GM21528 (cell line): ENCODE data around the gene SERPINB10.
"Not testable (repeated sequence)": the region's sequence is repeated elsewhere in the genome, so short reads cannot be mapped to it uniquely, and the experiment has no call there.

Experiments used
- ATAC-seq: cut with Tn5 transposase; IDR thresholded peaks from one replicate; pipeline ENCODE4 v1.9.1; 2021; ENCODE audit warnings: mild to moderate bottlenecking, moderate library complexity; ENCODE audit not compliant: unreplicated experiment, low FRiP score

Gene SERPINB10

GRCh38 chr18:63890237-63890949 is 17.4 kb upstream of the SERPINB10 start:
- no peak for ATAC-seq

GRCh38 chr18:63890950-63891304 is 16.8 kb upstream of the SERPINB10 start:
- ATAC-seq: no peak

- ATAC-seq: no peak
These were observed 15.2 kb upstream of the SERPINB10 start for GRCh38 chr18:63892566-63892965.

GRCh38 chr18:63894106-63894772 is 13.5 kb upstream of the SERPINB10 start:
- ATAC-seq: no peak

GRCh38 chr18:63895190-63895589 is 12.6 kb upstream of the SERPINB10 start:
- ATAC-seq: no peak

GRCh38 chr18:63897072-63897471 is 10.7 kb upstream of the SERPINB10 start:
- ATAC-seq: no peak

GRCh38 chr18:63899206-63899605 is 8.6 kb upstream of the SERPINB10 start:
- ATAC-seq: no peak

GRCh38 chr18:63903851-63904570 is 3.7 kb upstream of the SERPINB10 start:
- ATAC-seq: no peak

GRCh38 chr18:63904694-63905093 is 3.1 kb upstream of the SERPINB10 start:
- ATAC-seq: no peak

GRCh38 chr18:63905361-63905760 is 2.4 kb upstream of the SERPINB10 start:
- no peak for ATAC-seq

- ATAC-seq: no peak
These were observed 1.7 kb upstream of the SERPINB10 start for GRCh38 chr18:63906056-63906455.

- ATAC-seq: no peak
These were observed 1.1 kb downstream of the SERPINB10 start for GRCh38 chr18:63908858-63909257.

GRCh38 chr18:63909870-63910269 is 2.1 kb downstream of the SERPINB10 start:
- ATAC-seq: peak; percentile 59

- ATAC-seq: no peak
These were observed 10.1 kb downstream of the SERPINB10 start for GRCh38 chr18:63917817-63918216.

- ATAC-seq: no peak
These were observed 14.3 kb downstream of the SERPINB10 start for GRCh38 chr18:63922049-63922448.

- no peak for ATAC-seq
These were observed 16.8 kb downstream of the SERPINB10 start for GRCh38 chr18:63924551-63924950.

- ATAC-seq: no peak
These were observed 20.6 kb downstream of the SERPINB10 start for GRCh38 chr18:63928331-63928730.

- ATAC-seq: not testable (repeated sequence)
These were observed 21.6 kb downstream of the SERPINB10 start for GRCh38 chr18:63929369-63929768.

- ATAC-seq: no peak
These were observed 23.1 kb downstream of the SERPINB10 start for GRCh38 chr18:63930773-63931354.

- ATAC-seq: peak; percentile 99
These were observed 28.6 kb downstream of the SERPINB10 start for GRCh38 chr18:63936156-63936931.
